ENCODE measurements around the gene NMD3. TPM values are rescaled to one million over a fixed set of nuclear protein-coding genes. Genes with fewer than 3 reads are reported as not detected.

Gene NMD3
- total and polyA plus RNA-seq, 2 of the 4 experiments (the other 2 are of a cell fraction) = 33.8 to 95.0 TPM

- Histone ChIP-seq H4K8ac (ENCODE audit: low read depth in 2 of 2, low read length in 2 of 2) (no peak overlapping the region), H3K79me1 (ENCODE audit: low read depth in 1 of 2, low read length in 2 of 2) (no peaks in the 10 kb centered on the region), H4K20me1 (ENCODE audit: insufficient read depth, low read length) (no peaks in the 10 kb centered on the region), H3K56ac (ENCODE audit: extremely low read depth, insufficient read depth, low read length) (no peak overlapping the region), H3K4ac (ENCODE audit: low read depth, low read length) (no peak overlapping the region), H2AK9ac (replicated peaks; ENCODE audit: low read depth, low read length, poor library complexity) (no peak overlapping the region), H3K14ac (replicated peaks; ENCODE audit: low read depth, low read length) (no peak overlapping the region), H2AFZ (replicated peaks; ENCODE audit: low read length, poor library complexity) (no peak overlapping the region), H4K5ac (ENCODE audit: low read depth, low read length) (no peak overlapping the region), H2BK5ac (ENCODE audit: low read depth, low read length, poor library complexity, severe bottlenecking) (no peak overlapping the region), H3K9me1 (ENCODE audit: insufficient read depth, low read length) (no peaks in the 10 kb centered on the region), H2AK5ac (ENCODE audit: low read depth, low read length) (no peak overlapping the region), H3K18ac (ENCODE audit: low read depth, low read length) (no peak overlapping the region), H2BK15ac (ENCODE audit: low read depth, low read length) (no peak overlapping the region), H3K27me3 (ENCODE audit: control insufficient read depth, insufficient read depth, low read length) (no peaks in the 10 kb centered on the region), H3K9ac (ENCODE audit: low read depth, low read length) (no peak overlapping the region), H3K36me3 (ENCODE audit: control insufficient read depth, insufficient read depth, low read length) (no peaks in the 10 kb centered on the region; the same call in 1 of the 2 replicates), H3K4me1 (ENCODE audit: control insufficient read depth, insufficient read depth, low read length) (peaks cover 2% of the 10 kb centered on the region; the same call in 1 of the 2 replicates), H3K9me3 (ENCODE audit: control insufficient read depth, insufficient read depth, low read length) (peaks cover under 1% of the 10 kb centered on the region; the same call in 1 of the 2 replicates), H3K23ac (ENCODE audit: low read depth, low read length) (no peak overlapping the region), H3K4me3 (ENCODE audit: insufficient read depth, low read depth, low read length) (no peak overlapping the region), H2BK20ac (ENCODE audit: low read depth, low read length) (no peak overlapping the region), H2BK120ac (ENCODE audit: low read depth, low read length) (no peak overlapping the region), H3K27ac (ENCODE audit: insufficient read depth, low read length) (no peak overlapping the region), H4K91ac (ENCODE audit: insufficient read depth, low read depth, low read length) (no peak overlapping the region), H3K4me2 (ENCODE audit: low read depth, low read length) (no peak overlapping the region)
- WGBS, 2 experiments (ENCODE audit: extremely low coverage in 2 of 2, insufficient read length in 1 of 2) = no CpG with 5 or more reads among the region's 2 CpGs
- BruUV-seq (replicated peaks) = no TSS peak
- CTCF ChIA-PET = interaction anchor here (1.0 to 2.0 kb wide), 2 partner anchors 147 to 150 kb away, joined by 3 to 5 read pairs; no protein-coding TSS in a partner anchor
- ATAC-seq (ENCODE audit: low read depth) = no peak
- no peak for DNase-seq
- TF ChIP-seq ELK1 (IDR thresholded peaks at IDR 0.05; ENCODE audit: borderline replicate concordance, low read depth, low read length) (no peak), RCOR1 (IDR thresholded peaks at IDR 0.05; ENCODE audit: insufficient replicate concordance, low read length) (no peak), USF2 (IDR thresholded peaks at IDR 0.05; ENCODE audit: low read depth, low read length) (no peak)
- POLR2A ChIA-PET (ENCODE audit: unreplicated experiment) = no interaction called here
- intact Hi-C loops (cut with micrococcal nuclease) = loop anchor here (5.0 to 10.0 kb wide), 3 partner anchors 170 to 568 kb away; no protein-coding TSS in a partner anchor
- dilution Hi-C loops (cut with HindIII; ENCODE audit: low sequenced_read_pairs, unreplicated experiment) = no loop called here
- in situ Hi-C loops (cut with MboI; ENCODE audit: low sequenced_read_pairs) = loop anchor here (5.0 kb wide), 1 partner anchor 145 kb away; no protein-coding TSS in a partner anchor
Measured at GRCh38 chr3:161272524-161272923, 51.4 kb downstream of the NMD3 start.
